ENCODE results near the gene MIF4GD. TPM values are rescaled to one million over a fixed set of nuclear protein-coding genes. Genes with fewer than 3 reads are reported as not detected.
"Not testable (repeated sequence)": the region's sequence is repeated elsewhere in the genome, so short reads cannot be mapped to it uniquely, and the experiment has no call there.

MIF4GD gene
- total RNA-seq, 1 experiment from 2014 or later, result 26.1 TPM

- Histone ChIP-seq H2BK20ac (ENCODE audit: low read depth, low read length, poor library complexity, severe bottlenecking) (no peak overlapping the region), H4K20me1 (ENCODE audit: control insufficient read depth, insufficient read depth, insufficient read length) (no peaks in the 10 kb centered on the region), H3K9me3 (ENCODE audit: control insufficient read depth, low read depth, low read length) (no peaks in the 10 kb centered on the region), H3K27ac (ENCODE audit: insufficient read length, low read depth, low read length) (no peak overlapping the region), H3K4me2 (ENCODE audit: insufficient read depth, insufficient read length, low read length) (no peak overlapping the region), H3K4me1 (ENCODE audit: insufficient read depth, low read length) (no peaks in the 10 kb centered on the region), H4K5ac (ENCODE audit: insufficient read length, low read depth, low read length) (no peak overlapping the region), H3K4ac (ENCODE audit: low read depth, low read length) (no peak overlapping the region), H3K79me2 (ENCODE audit: insufficient read depth, low read length) (no peaks in the 10 kb centered on the region), H2AFZ (ENCODE audit: low read length) (no peak overlapping the region), H3K23me2 (ENCODE audit: insufficient read length, low read depth, low read length, poor library complexity, severe bottlenecking) (peaks cover 8% of the 10 kb centered on the region), H4K8ac (replicated peaks; ENCODE audit: insufficient read length, low read depth, low read length) (no peak overlapping the region), H2BK120ac (ENCODE audit: low read depth, low read length, poor library complexity, severe bottlenecking) (no peak overlapping the region), H3T11ph (ENCODE audit: low read length) (no peak overlapping the region), H3K18ac (ENCODE audit: insufficient read length, low read depth, low read length) (no peak overlapping the region), H2BK5ac (ENCODE audit: insufficient read length, low read length) (no peak overlapping the region), H3K56ac (ENCODE audit: insufficient read length, low read depth, low read length) (no peak overlapping the region), H3K79me1 (ENCODE audit: insufficient read depth, low read depth, low read length, poor library complexity, severe bottlenecking) (no peaks in the 10 kb centered on the region), H2BK12ac (ENCODE audit: insufficient read length, low read depth, low read length) (no peak overlapping the region), H3K23ac (ENCODE audit: insufficient read length, low read depth, low read length) (no peak overlapping the region), H3K14ac (ENCODE audit: insufficient read depth, low read length) (no peak overlapping the region), H3K9ac (ENCODE audit: extremely low read depth, insufficient read length, low read length) (no peak overlapping the region), H4K91ac (ENCODE audit: insufficient read length, low read depth, low read length) (no peak overlapping the region), H3K27me3 (ENCODE audit: insufficient read depth, low read length) (no peaks in the 10 kb centered on the region), H2AK5ac (ENCODE audit: insufficient read length, low read length) (no peak overlapping the region), H2BK15ac (ENCODE audit: low read depth, low read length) (no peak overlapping the region)
- Mint-ChIP-seq H3K9me3 (no peaks in the 10 kb centered on the region; a peak in 1 of 5 replicates), H3K36me3 (ENCODE audit: insufficient read depth in 1 of 3, low read depth in 3 of 3) (peaks cover 13 to 38% (median 22%) of the 10 kb centered on the region in 3 experiments; a peak in 6 of 7 replicates), H3K27me3 (ENCODE audit: low read depth) (no peaks in the 10 kb centered on the region), H3K27ac (no peak overlapping the region), H3K4me1 (peaks cover 7 to 10% of the 10 kb centered on the region in 2 experiments), H3K4me3 (no peak overlapping the region)
- no peak for DNase-seq
- no peak for TF ChIP-seq CTCF (conservative IDR thresholded peaks at IDR 0.05)
- no CpG with 5 or more reads among the region's 6 CpGs for WGBS (ENCODE audit: extremely low coverage, insufficient read length, low lambda C conversion rate)
Measured at GRCh38 chr17:75285123-75285522, 14.1 kb upstream of the MIF4GD start.

- peaks cover 12 to 26% (median 17%) of the 10 kb centered on the region in 3 experiments; a peak in 6 of 7 replicates for H3K36me3 Mint-ChIP-seq (ENCODE audit: insufficient read depth in 1 of 3, low read depth in 3 of 3)
- not testable (repeated sequence) for H2BK5ac ChIP-seq (ENCODE audit: insufficient read length, low read length); H4K8ac ChIP-seq (replicated peaks; ENCODE audit: insufficient read length, low read depth, low read length); H3K27me3 ChIP-seq (ENCODE audit: insufficient read depth, low read length); H2BK20ac ChIP-seq (ENCODE audit: low read depth, low read length, poor library complexity, severe bottlenecking); H2BK12ac ChIP-seq (ENCODE audit: insufficient read length, low read depth, low read length); H3K14ac ChIP-seq (ENCODE audit: insufficient read depth, low read length); H3K27me3 Mint-ChIP-seq (ENCODE audit: low read depth); H4K20me1 ChIP-seq (ENCODE audit: control insufficient read depth, insufficient read depth, insufficient read length); H2AFZ ChIP-seq (ENCODE audit: low read length); H3K18ac ChIP-seq (ENCODE audit: insufficient read length, low read depth, low read length); H3K27ac ChIP-seq (ENCODE audit: insufficient read length, low read depth, low read length); H3K4me3 Mint-ChIP-seq; H2BK120ac ChIP-seq (ENCODE audit: low read depth, low read length, poor library complexity, severe bottlenecking); H3K4me1 ChIP-seq (ENCODE audit: insufficient read depth, low read length); H3K23ac ChIP-seq (ENCODE audit: insufficient read length, low read depth, low read length); H3K23me2 ChIP-seq (ENCODE audit: insufficient read length, low read depth, low read length, poor library complexity, severe bottlenecking); H3K9me3 Mint-ChIP-seq; H3K4me2 ChIP-seq (ENCODE audit: insufficient read depth, insufficient read length, low read length); H4K91ac ChIP-seq (ENCODE audit: insufficient read length, low read depth, low read length); H4K5ac ChIP-seq (ENCODE audit: insufficient read length, low read depth, low read length); H3K79me1 ChIP-seq (ENCODE audit: insufficient read depth, low read depth, low read length, poor library complexity, severe bottlenecking); H2AK5ac ChIP-seq (ENCODE audit: insufficient read length, low read length); H3K79me2 ChIP-seq (ENCODE audit: insufficient read depth, low read length); DNase-seq; H3K9me3 ChIP-seq (ENCODE audit: control insufficient read depth, low read depth, low read length); H3K27ac Mint-ChIP-seq; H3K4me1 Mint-ChIP-seq; H3K4ac ChIP-seq (ENCODE audit: low read depth, low read length); H3K56ac ChIP-seq (ENCODE audit: insufficient read length, low read depth, low read length); H3T11ph ChIP-seq (ENCODE audit: low read length); H2BK15ac ChIP-seq (ENCODE audit: low read depth, low read length); H3K9ac ChIP-seq (ENCODE audit: extremely low read depth, insufficient read length, low read length)
- WGBS (ENCODE audit: extremely low coverage, insufficient read length, low lambda C conversion rate), result no CpG with 5 or more reads among the region's 4 CpGs
Measured at GRCh38 chr17:75280189-75280588, 9.2 kb upstream of the MIF4GD start.

Data from H9 (cell line).